Mesendoderm (in vitro differentiated cells): Measurements from ENCODE around the gene CNNM2.

ENCODE experiments used
- DNase-seq: peaks from one replicate; pipeline ENCODE4 v3.0.0; 2013
- H2AK5ac ChIP-seq: 2 replicates; pipeline ENCODE4 v1.6.1; 2013; ENCODE audit warnings: low read length, inconsistent platforms
- H2BK120ac ChIP-seq: 2 replicates; pipeline ENCODE4 v1.6.1; 2013; ENCODE audit warnings: low read depth, mild to moderate bottlenecking, low read length, moderate library complexity, mixed read lengths
- H2BK15ac ChIP-seq: replicated peaks from 2 replicates; pipeline ENCODE4 v1.6.1; 2013; ENCODE audit warnings: low read depth, mild to moderate bottlenecking, moderate library complexity
- H2BK5ac ChIP-seq: 2 replicates; pipeline ENCODE4 v1.6.1; 2013; ENCODE audit warnings: low read length, inconsistent platforms
- H3K18ac ChIP-seq: 2 replicates; pipeline ENCODE4 v1.6.1; 2013; ENCODE audit warnings: mild to moderate bottlenecking, low read length, mixed read lengths
- H3K23ac ChIP-seq: one replicate; pipeline ENCODE4 v1.6.1; 2013; ENCODE audit warnings: low read length
- H3K27ac ChIP-seq: 2 replicates; pipeline ENCODE4 v1.5.1; 2013; ENCODE audit warnings: low read depth, mild to moderate bottlenecking, inconsistent platforms, low read length, moderate library complexity
- H3K27me3 ChIP-seq: 2 replicates; pipeline ENCODE4 v1.6.1; 2013; ENCODE audit warnings: low read length, control low read depth, mild to moderate bottlenecking, inconsistent platforms; ENCODE audit not compliant: insufficient read depth, poor library complexity
- H3K36me3 ChIP-seq: 2 replicates; pipeline ENCODE4 v1.6.1; 2013; ENCODE audit warnings: low read length, inconsistent platforms; ENCODE audit not compliant: control insufficient read depth, insufficient read depth
- H3K4ac ChIP-seq: one replicate; pipeline ENCODE4 v1.6.1; 2013; ENCODE audit warnings: low read depth, mild to moderate bottlenecking, low read length, moderate library complexity
- H3K4me1 ChIP-seq: 2 replicates; pipeline ENCODE4 v1.6.1; 2013; ENCODE audit warnings: low read depth, low read length, inconsistent platforms; ENCODE audit not compliant: control insufficient read depth
- H3K4me2 ChIP-seq: 2 replicates; pipeline ENCODE4 v1.6.1; 2013; ENCODE audit warnings: low read length
- H3K4me3 ChIP-seq: 2 replicates; pipeline ENCODE4 v1.5.1; 2013; ENCODE audit warnings: mild to moderate bottlenecking, low read length
- H3K56ac ChIP-seq: one replicate; pipeline ENCODE4 v1.6.1; 2013; ENCODE audit warnings: low read length
- H3K79me1 ChIP-seq: 2 replicates; pipeline ENCODE4 v1.6.1; 2013; ENCODE audit warnings: low read length, inconsistent platforms
- H3K79me2 ChIP-seq: 2 replicates; pipeline ENCODE4 v1.6.1; 2013; ENCODE audit warnings: mild to moderate bottlenecking, low read length; ENCODE audit not compliant: control insufficient read depth, insufficient read depth
- H3K9ac ChIP-seq: 2 replicates; pipeline ENCODE4 v1.6.1; 2013; ENCODE audit warnings: low read length, inconsistent platforms
- H4K5ac ChIP-seq: one replicate; pipeline ENCODE4 v1.6.1; 2013; ENCODE audit warnings: low read length
- H4K8ac ChIP-seq: one replicate; pipeline ENCODE4 v1.6.1; 2013; ENCODE audit warnings: low read depth, mild to moderate bottlenecking, control low read depth, low read length, moderate library complexity
- WGBS: extraction: QIAGEN DNeasy Blood & Tissue Kit; methylation state at CpG from one replicate; pipeline ENCODE4 v1.1.7; 2013; ENCODE audit warnings: low lambda C conversion rate, missing lambda C conversion rate; ENCODE audit not compliant: insufficient coverage; ENCODE audit errors: extremely low coverage; 5-methylcytosine and 5-hydroxymethylcytosine counted together

CNNM2 gene

GRCh38 chr10:102951316-102951715 lies 33.2 kb downstream of the CNNM2 start:
- Histone ChIP-seq H2BK5ac (no peak overlapping the region), H3K79me2 (no peaks in the 10 kb centered on the region), H3K4ac (no peak overlapping the region), H3K27me3 (no peaks in the 10 kb centered on the region), H3K56ac (no peak overlapping the region), H3K23ac (no peak overlapping the region), H4K5ac (no peak overlapping the region), H3K4me3 (no peak overlapping the region), H3K9ac (no peak overlapping the region), H3K79me1 (no peaks in the 10 kb centered on the region), H2BK15ac (no peak overlapping the region), H3K36me3 (no peaks in the 10 kb centered on the region), H3K4me1 (no peaks in the 10 kb centered on the region), H4K8ac (no peak overlapping the region), H3K4me2 (no peak overlapping the region), H3K18ac (no peak overlapping the region), H3K27ac (no peak overlapping the region), H2AK5ac (no peak overlapping the region), H2BK120ac (no peak overlapping the region)
- DNase-seq = no peak
- WGBS = no CpG with 5 or more reads among the region's 3 CpGs

GRCh38 chr10:102959360-102959759 lies 41.3 kb downstream of the CNNM2 start:
- H3K9ac ChIP-seq = no peak overlapping the region
- no peak overlapping the region for H3K23ac ChIP-seq
- no peaks in the 10 kb centered on the region for H3K36me3 ChIP-seq
- H3K79me2 ChIP-seq = no peaks in the 10 kb centered on the region
- H2AK5ac ChIP-seq = no peak overlapping the region
- no peak overlapping the region for H2BK120ac ChIP-seq
- no peak overlapping the region for H2BK15ac ChIP-seq
- no CpG with 5 or more reads among the region's 1 CpG for WGBS
- no peaks in the 10 kb centered on the region for H3K27me3 ChIP-seq
- no peak overlapping the region for H3K27ac ChIP-seq
- no peak overlapping the region for H3K4me2 ChIP-seq
- H4K5ac ChIP-seq = no peak overlapping the region
- no peak overlapping the region for H2BK5ac ChIP-seq
- H3K4me1 ChIP-seq = no peaks in the 10 kb centered on the region
- no peak overlapping the region for H3K18ac ChIP-seq
- no peak overlapping the region for H3K4me3 ChIP-seq
- no peak overlapping the region for H3K4ac ChIP-seq
- H3K56ac ChIP-seq = no peak overlapping the region
- H3K79me1 ChIP-seq = no peaks in the 10 kb centered on the region
- no peak overlapping the region for H4K8ac ChIP-seq
- DNase-seq = no peak

- no peak for DNase-seq
- H3K4ac ChIP-seq = no peak overlapping the region
- no peak overlapping the region for H4K5ac ChIP-seq
- H3K36me3 ChIP-seq = no peaks in the 10 kb centered on the region
- H3K79me1 ChIP-seq = no peaks in the 10 kb centered on the region
- no peak overlapping the region for H3K18ac ChIP-seq
- no peak overlapping the region for H3K4me2 ChIP-seq
- no peak overlapping the region for H2BK5ac ChIP-seq
- no peak overlapping the region for H3K9ac ChIP-seq
- no peak overlapping the region for H3K23ac ChIP-seq
- no peak overlapping the region for H3K27ac ChIP-seq
- no peak overlapping the region for H3K56ac ChIP-seq
- no peaks in the 10 kb centered on the region for H3K27me3 ChIP-seq
- 100% methylated on average over 1 of the region's 5 CpGs for WGBS
- no peaks in the 10 kb centered on the region for H3K79me2 ChIP-seq
- no peaks in the 10 kb centered on the region for H3K4me1 ChIP-seq
- no peak overlapping the region for H3K4me3 ChIP-seq
- H2BK120ac ChIP-seq = no peak overlapping the region
- no peak overlapping the region for H2BK15ac ChIP-seq
- no peak overlapping the region for H2AK5ac ChIP-seq
- no peak overlapping the region for H4K8ac ChIP-seq
Observed at GRCh38 chr10:102960157-102960556, 42.1 kb downstream of the CNNM2 start.

GRCh38 chr10:102962267-102962666 lies 44.2 kb downstream of the CNNM2 start:
- Histone ChIP-seq H3K36me3 (no peaks in the 10 kb centered on the region), H3K4me1 (no peaks in the 10 kb centered on the region), H3K56ac (no peak overlapping the region), H2AK5ac (no peak overlapping the region), H2BK5ac (no peak overlapping the region), H3K4me3 (no peak overlapping the region), H3K18ac (no peak overlapping the region), H3K23ac (no peak overlapping the region), H3K27me3 (no peaks in the 10 kb centered on the region), H3K4ac (no peak overlapping the region), H2BK120ac (no peak overlapping the region), H3K9ac (no peak overlapping the region), H4K5ac (no peak overlapping the region), H3K4me2 (no peak overlapping the region), H2BK15ac (no peak overlapping the region), H3K79me1 (no peaks in the 10 kb centered on the region), H3K27ac (no peak overlapping the region), H4K8ac (no peak overlapping the region), H3K79me2 (no peaks in the 10 kb centered on the region)
- no peak for DNase-seq
- no CpG with 5 or more reads among the region's 1 CpG for WGBS

GRCh38 chr10:102962951-102963755 lies 45.1 kb downstream of the CNNM2 start:
- no peaks in the 10 kb centered on the region for H3K4me1 ChIP-seq
- H2BK120ac ChIP-seq = no peak overlapping the region
- DNase-seq = no peak
- no peak overlapping the region for H3K56ac ChIP-seq
- H3K23ac ChIP-seq = no peak overlapping the region
- H3K79me2 ChIP-seq = no peaks in the 10 kb centered on the region
- H3K4ac ChIP-seq = no peak overlapping the region
- no peak overlapping the region for H3K4me2 ChIP-seq
- H3K36me3 ChIP-seq = no peaks in the 10 kb centered on the region
- H4K8ac ChIP-seq = no peak overlapping the region
- no peak overlapping the region for H3K9ac ChIP-seq
- no peaks in the 10 kb centered on the region for H3K27me3 ChIP-seq
- H2AK5ac ChIP-seq = no peak overlapping the region
- no peak overlapping the region for H3K27ac ChIP-seq
- no CpG with 5 or more reads among the region's 6 CpGs for WGBS
- H3K79me1 ChIP-seq = no peaks in the 10 kb centered on the region
- H3K18ac ChIP-seq = no peak overlapping the region
- no peak overlapping the region for H2BK15ac ChIP-seq
- no peak overlapping the region for H3K4me3 ChIP-seq
- no peak overlapping the region for H4K5ac ChIP-seq
- H2BK5ac ChIP-seq = no peak overlapping the region

GRCh38 chr10:102963756-102964025 lies 45.6 kb downstream of the CNNM2 start:
- Histone ChIP-seq H3K79me1 (no peaks in the 10 kb centered on the region), H2BK15ac (no peak overlapping the region), H3K23ac (no peak overlapping the region), H3K18ac (no peak overlapping the region), H3K79me2 (no peaks in the 10 kb centered on the region), H2BK5ac (no peak overlapping the region), H3K27ac (no peak overlapping the region), H4K5ac (no peak overlapping the region), H3K36me3 (no peaks in the 10 kb centered on the region), H3K9ac (no peak overlapping the region), H3K27me3 (no peaks in the 10 kb centered on the region), H3K56ac (no peak overlapping the region), H3K4me2 (no peak overlapping the region), H3K4ac (no peak overlapping the region), H3K4me3 (no peak overlapping the region), H2AK5ac (no peak overlapping the region), H4K8ac (no peak overlapping the region), H2BK120ac (no peak overlapping the region), H3K4me1 (no peaks in the 10 kb centered on the region)
- DNase-seq = no peak
- WGBS = no CpG with 5 or more reads among the region's 2 CpGs
